ENCODE data around the gene SMARCA2.

The SMARCA2 gene

GRCh38 chr9:2170722-2171121 is 155.6 kb downstream of the SMARCA2 start:
- no peak for DNase-seq (ENCODE audit: low read depth in 3 of 3)

DNA sequence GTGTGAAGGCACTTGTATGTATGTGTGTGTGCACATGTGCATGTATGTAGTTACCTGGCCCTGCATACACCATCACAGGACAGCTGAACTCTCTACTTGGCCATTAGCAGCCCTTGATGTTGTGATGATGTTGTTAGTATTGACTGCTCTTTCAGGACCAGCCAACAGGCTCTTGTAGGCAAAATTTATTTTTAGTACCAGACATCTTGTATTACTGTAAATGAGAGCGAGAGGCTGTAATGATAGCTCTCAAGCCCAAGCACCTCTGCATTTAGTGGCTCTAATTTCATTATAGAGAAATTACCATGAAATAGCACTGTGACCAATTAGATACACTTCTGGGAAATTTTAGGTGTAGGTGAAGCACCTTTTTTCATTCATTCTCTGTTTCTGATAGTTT is 158.0 kb downstream of the SMARCA2 start:
- DNase-seq (ENCODE audit: low read depth in 3 of 3): no peak

GRCh38 chr9:2173861-2174260 is 158.7 kb downstream of the SMARCA2 start:
- no peak for DNase-seq (ENCODE audit: low read depth in 3 of 3)

DNA sequence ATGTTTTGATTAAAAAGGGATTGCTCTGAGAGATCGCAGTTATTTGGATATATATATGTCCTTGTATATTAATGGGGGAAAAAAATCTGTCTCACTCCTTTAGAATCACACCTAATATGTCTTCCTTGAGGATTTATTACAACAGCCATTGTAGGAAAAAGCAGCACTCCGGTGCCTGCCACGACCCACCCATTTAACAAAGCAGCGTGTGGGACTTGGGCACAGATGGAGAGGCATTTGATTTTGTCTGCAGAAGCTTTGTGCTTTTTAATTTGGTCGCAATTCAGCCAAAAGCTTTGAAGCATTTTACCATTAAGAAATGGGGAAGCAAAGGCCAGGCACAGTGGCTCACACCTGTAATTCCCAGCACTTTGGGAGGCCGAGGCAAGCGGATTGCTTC is 159.2 kb downstream of the SMARCA2 start:
- no peak for DNase-seq (ENCODE audit: low read depth in 3 of 3)

- DNase-seq (ENCODE audit: low read depth in 3 of 3): no peak
Measured at GRCh38 chr9:2174911-2175310, 159.8 kb downstream of the SMARCA2 start.

DNA sequence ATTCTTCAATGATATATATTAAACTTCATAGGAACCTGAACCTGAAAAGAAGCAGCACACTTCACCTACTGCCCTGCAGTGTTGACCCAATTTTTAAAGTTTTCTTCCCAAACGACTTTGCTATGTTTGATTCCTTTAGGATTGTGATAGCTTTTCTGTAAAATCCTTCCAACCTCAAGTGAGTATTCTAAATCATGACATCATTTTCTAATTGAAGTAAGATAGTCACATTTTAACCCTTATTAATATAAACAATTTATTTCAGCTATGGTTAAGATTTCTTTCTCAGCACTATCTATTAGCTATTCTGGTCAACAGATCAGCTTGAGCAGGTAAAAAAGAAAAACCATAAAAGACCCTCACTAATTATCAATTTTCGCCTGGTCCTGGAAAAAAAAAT is 162.0 kb downstream of the SMARCA2 start:
- no peak for DNase-seq (ENCODE audit: low read depth in 3 of 3)

DNA sequence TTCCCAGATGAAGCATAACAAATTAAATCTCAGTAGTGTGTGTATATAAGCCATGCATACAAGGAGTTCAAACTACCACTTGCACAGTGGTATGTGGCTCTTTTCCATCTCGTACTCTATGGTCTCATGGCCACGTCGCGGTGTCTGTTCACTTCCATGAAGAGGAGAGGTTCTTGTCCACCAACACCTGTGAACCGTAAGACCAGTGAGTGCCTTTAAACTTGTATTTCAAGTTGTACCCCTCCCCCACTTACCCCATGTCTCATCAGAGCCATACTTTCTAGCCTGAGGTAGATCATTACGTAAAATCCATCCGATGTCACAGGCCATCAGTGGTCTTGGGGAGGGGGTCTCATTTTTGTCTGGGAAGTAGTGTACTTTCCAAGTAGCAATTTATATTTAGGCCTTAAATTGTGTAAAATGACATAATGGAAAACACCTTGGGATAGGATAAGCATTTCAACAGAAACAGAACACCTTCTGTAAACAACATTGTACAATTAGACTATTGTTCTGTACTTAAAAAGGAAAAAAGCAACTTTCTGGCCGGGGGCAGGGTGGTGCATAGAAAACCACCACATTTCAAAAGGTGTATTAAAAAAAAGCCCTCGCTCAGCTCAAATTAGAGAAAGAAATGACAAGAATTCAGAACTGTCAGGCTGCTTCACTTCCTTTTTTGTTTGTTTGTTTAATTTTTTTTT is 163.0 kb downstream of the SMARCA2 start:
- no peak for DNase-seq (ENCODE audit: low read depth in 3 of 3)

DNA sequence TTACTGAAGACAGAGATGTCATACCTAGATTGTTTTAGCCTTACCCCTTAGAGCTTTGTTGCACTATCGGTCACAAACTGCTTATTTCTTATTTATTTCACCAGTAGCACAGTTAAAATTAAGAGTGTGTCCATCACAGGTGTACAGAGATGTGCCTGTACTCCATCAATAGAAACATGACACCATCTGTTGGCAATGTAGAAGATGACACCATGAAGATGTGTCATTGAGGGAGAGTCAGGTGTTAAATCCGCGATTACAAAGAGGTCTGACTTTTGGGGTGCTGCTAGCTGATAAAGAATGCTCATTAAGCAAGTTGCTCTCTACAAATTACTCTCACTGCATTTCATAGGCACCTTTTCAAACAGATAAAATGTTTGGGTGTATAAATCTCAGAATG is 164.4 kb downstream of the SMARCA2 start:
- no peak for DNase-seq (ENCODE audit: low read depth in 3 of 3)

DNA sequence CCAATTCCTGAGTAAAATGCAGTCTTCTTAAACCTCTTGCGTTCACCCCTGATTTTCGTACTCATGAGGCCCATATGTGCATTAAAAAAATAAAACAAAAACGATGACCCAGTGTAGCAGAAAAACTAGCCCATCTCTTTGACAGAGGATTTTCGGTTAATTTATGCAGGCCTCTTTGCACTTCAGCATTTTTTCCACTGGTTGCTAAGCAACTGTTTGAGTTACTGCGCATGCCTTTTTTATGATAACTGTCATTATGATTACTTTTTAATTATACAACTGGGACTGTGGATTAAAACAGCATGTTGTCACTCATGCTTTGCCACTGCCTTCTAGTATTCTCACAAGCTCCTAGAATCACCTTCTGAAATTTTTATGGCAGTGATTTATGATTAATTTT is 165.0 kb downstream of the SMARCA2 start:
- DNase-seq (ENCODE audit: low read depth in 3 of 3): no peak

DNA sequence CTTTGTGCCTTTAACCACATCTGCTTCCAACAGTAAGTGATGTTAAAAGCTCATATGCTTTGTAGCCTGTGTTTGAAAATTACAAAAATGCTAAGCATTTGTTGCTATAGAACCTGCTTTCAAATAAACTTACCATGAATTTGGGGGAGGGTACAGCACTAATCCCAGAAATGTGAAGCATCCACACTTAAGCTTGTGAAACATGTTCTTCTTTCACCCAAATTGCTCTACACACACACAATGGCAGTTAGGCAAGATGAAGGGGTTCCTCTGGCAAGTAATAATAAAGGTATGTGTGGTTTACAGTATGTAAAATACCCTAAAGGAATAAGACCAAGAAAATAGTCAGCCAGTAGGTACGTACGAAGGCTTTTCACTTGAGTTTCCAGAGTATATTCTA is 165.6 kb downstream of the SMARCA2 start:
- no peak for DNase-seq (ENCODE audit: low read depth in 3 of 3)

GRCh38 chr9:2181792-2182191 is 166.6 kb downstream of the SMARCA2 start:
- no peak for DNase-seq (ENCODE audit: low read depth in 3 of 3)

GRCh38 chr9:2190939-2191608 is 175.9 kb downstream of the SMARCA2 start:
- DNase-seq (ENCODE audit: low read depth in 3 of 3): no peak

GRCh38 chr9:2191609-2191972 is 176.4 kb downstream of the SMARCA2 start:
- DNase-seq (ENCODE audit: low read depth in 3 of 3): no peak

DNA sequence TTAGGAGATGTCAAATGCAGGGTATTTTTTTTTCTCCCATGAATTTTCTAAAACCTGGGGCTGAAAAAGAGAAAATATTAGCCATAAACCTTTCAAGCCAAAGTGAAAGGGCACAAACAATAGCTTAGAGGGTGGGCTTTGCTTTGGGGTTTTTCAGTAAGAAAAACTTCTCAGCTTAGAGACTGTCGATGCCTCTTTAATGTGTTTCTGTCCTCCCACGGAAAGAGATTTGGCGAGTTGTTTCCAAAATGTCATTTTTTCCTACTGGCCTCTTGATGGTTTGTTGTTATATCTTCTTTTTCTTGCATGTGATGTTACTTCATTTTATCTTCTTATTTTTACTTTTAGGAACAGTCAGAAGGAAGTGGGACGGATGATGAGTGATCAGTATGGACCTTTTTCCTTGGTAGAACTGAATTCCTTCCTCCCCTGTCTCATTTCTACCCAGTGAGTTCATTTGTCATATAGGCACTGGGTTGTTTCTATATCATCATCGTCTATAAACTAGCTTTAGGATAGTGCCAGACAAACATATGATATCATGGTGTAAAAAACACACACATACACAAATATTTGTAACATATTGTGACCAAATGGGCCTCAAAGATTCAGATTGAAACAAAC is 177.3 kb downstream of the SMARCA2 start:
- no peak for DNase-seq (ENCODE audit: low read depth in 3 of 3)

DNA sequence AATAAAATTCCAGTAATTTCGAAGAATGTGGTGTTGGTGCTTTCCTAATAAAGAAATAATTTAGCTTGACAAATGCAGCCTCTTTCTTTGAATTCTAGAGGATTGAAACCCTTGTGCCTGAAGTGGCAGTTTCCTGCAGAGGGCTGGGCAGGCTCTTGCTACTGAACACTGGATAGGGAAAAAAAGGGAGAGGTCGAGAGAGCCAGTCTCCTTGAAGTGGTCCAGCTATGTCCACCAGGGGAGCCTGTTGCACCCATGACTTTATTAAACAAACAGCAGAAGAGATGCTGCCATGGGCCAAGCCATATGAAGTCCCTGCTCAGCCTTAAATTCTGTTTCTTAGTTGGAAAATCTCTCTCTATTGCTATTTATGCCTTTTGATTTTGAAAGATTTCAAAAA is 178.4 kb downstream of the SMARCA2 start:
- DNase-seq (ENCODE audit: low read depth in 3 of 3): no peak

DNA sequence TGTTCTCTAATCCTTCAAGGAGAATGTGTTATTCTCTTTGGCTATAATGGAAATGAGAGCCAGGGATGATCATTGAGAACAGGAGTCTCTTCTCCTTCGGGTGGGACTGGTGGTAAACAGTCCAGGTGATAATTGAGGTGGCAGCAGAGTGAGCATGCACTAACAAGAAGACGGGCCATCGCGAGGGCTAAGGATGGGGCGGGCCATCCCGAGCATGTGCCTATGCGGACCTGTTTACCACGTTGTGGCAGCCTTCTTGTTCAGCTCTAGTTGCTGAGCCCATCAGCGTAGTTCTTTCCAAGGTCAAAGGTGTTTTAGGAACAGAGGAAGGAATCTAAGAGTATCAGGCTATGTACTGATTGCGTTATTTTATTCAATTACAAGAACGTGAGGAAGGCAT is 180.1 kb downstream of the SMARCA2 start:
- DNase-seq (ENCODE audit: low read depth in 3 of 3): no peak

DNA sequence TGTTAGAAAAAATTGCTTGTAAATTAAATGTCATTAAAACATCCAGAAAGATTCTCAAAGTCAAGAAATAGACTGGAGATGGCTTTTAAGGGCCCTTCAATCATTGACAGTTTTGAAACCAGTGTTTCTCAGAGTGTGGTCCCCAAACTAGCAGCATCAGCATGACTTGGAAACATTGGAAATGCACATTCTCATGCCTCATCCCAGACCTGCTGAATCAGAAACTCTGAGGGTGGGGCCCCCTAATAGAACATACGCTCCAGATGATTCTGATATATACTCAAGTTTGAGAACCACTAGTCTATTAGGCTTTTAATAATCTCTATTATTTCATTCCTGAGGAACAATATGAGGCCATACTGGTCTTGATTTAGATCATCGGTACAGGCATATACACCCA is 181.6 kb downstream of the SMARCA2 start:
- DNase-seq (ENCODE audit: low read depth in 3 of 3): no peak

DNA sequence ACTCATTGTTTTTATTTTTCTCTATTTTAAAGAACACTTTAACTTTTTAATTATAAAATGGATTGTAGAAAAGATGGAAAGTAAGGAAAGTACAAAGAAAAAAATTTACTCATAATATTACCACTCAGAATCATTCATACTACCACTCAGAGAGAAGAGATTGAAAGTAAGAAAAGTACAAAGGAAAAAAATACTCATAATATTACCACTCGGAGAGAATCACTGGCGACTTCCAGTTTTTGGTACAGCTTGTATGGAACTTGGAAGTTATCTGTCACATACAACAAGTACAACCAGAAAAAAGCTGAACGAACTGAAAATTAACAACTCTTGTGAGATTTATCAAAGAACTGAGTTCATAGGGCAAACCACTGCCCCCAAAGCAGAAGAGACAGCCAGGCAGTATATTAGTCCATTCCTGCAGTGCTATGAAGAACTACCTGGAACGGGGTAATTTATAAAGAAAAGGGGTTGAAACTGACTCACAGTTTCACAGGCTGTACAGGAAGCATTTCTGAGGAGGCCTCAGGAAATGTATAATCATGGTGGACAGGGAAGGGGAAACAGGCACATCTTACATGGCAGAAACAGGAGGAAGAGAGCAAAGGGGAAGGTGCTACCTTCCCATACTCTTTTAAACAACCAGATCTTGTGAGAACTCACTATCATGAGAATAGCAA is 183.9 kb downstream of the SMARCA2 start:
- DNase-seq (ENCODE audit: low read depth in 3 of 3): no peak

DNA sequence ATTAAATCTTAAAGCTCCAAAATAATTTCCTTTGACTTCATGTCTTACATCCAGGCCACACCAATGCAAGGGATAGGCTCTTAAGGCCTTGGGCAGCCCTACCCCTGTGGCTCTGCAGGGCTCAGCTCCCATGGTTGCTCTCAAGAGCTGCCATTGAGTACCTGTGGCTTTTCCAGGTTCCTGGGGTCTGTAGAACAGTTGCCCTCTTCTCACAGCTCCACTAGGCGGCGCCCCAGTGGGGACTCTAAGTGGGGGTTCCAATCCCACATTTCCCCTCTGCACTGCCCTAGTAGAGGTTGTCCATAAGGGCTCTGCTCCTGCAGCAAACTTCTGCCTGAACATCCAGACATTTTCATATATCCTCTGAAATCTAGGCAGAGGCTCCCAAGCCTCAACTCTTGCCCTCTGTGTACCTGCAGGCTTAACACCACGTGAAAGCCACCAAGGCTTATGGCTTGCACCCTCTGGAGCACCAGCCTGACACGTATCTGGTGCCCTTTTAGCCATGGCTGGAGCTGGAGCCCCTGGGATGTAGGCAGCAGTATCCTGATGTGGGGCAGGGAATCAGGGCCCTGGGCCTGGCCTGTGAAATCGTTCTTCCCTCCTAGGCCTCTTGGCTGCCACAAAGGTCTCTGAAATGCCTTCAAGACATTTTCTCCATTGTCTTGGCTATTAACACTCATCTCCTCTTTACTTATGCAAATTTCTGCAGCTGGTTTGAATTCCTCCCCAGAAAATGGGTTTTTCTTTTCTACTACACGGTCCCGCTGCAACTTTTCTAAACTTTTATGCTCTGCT is 185.1 kb downstream of the SMARCA2 start:
- DNase-seq (ENCODE audit: low read depth in 3 of 3): no peak

DNA sequence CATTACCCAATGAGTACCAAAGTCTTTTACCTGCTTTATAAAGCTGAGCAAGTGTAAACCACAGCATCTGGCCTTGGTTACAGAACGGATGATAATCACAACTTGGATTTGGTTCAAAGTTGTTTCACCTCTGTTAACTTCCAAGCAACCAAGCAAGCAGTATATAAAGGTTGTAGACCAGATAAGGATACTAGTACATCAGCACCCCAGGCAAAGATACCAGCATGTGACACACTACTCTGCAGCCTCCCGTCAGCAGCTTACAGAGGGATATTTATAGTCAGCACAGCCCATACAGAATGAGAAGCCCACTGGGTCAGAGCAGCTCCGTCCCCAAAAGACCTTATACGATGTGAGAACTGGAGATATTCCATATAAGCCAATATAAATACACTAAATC is 193.3 kb downstream of the SMARCA2 start:
- DNase-seq (ENCODE audit: low read depth in 3 of 3): no peak

DNA sequence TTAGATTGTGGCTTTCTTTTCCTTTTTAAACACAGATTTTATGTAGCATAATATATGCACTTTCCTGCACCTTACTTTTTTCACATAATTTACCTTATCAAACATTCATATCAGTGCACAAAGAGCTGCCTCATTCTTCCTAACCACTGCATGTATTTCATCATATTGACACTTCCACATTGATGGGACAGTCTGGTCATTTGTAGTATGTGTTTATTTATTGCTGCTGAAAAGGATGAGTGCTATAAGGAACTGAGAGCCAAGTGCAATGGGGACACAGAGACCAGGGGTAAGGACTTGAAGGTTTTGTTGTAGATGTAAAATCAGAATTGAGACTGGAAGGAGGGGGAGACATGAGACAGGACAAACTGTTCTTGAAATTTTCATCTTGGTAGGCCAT is 193.8 kb downstream of the SMARCA2 start:
- DNase-seq (ENCODE audit: low read depth in 3 of 3): no peak

GRCh38 chr9:2209400-2209799 is 194.3 kb downstream of the SMARCA2 start:
- no peak for DNase-seq (ENCODE audit: low read depth in 3 of 3)

Measured in stimulated activated CD4-positive, alpha-beta T cell treated with anti-CD3 and anti-CD28 coated beads, TNF-alpha, amount 100 ng/mL, for 48 hours (primary cell).